K562 (cell line): ENCODE results near the gene TRIM26.

Source experiments
- E2F6 ChIP-seq, 2 experiments: IDR thresholded peaks; 2 replicates each; pipeline ENCODE4 v1.6.1; 2011; ENCODE audit warnings: borderline replicate concordance in 1 of 2, control low read depth in 1 of 2, low read depth in 1 of 2, low read length in 1 of 2, mild to moderate bottlenecking in 1 of 2, mixed read lengths in 1 of 2, moderate library complexity in 1 of 2; ENCODE audit not compliant: insufficient read depth in 1 of 2, insufficient read length in 1 of 2, poor library complexity in 1 of 2, severe bottlenecking in 1 of 2; ENCODE audit errors: extremely low read depth in 1 of 2
- EP300 ChIP-seq: IDR thresholded peaks from 2 replicates; pipeline ENCODE4 v1.6.1; 2012; ENCODE audit warnings: low read length, improper control_type of control experiment
- MYC ChIP-seq, 2 experiments: fragments of 250-450 bp in 1 of 2; sonication (Bioruptor Pico) in 1 of 2; IDR thresholded peaks; 2 replicates each; pipeline versions ENCODE4 v1.5.1 to v1.6.1; 2012 to 2021; ENCODE audit warnings: low read depth in 2 of 2, borderline replicate concordance in 1 of 2, improper control_type of control experiment in 1 of 2, low read length in 1 of 2, mild to moderate bottlenecking in 1 of 2, moderate library complexity in 1 of 2
- PML ChIP-seq: IDR thresholded peaks from 2 replicates; pipeline ENCODE4 v1.6.1; 2012; ENCODE audit warnings: low read length, inconsistent platforms
- POLR2A ChIP-seq: fragments of 450-650 bp; conservative IDR thresholded peaks from 2 replicates; pipeline ENCODE4 v1.6.1; 2016
- RB1 ChIP-seq: fragments of 450-650 bp; IDR thresholded peaks from 2 replicates; pipeline ENCODE4 v1.6.1; 2017; ENCODE audit warnings: low read depth, mild to moderate bottlenecking
- SMC3 ChIP-seq: conservative IDR thresholded peaks from 2 replicates; pipeline ENCODE4 v1.6.1; 2011; ENCODE audit warnings: low read depth, low read length, improper control_type of control experiment; ENCODE audit not compliant: insufficient read depth
- TAF15 ChIP-seq: fragments of 200-400 bp; formaldehyde crosslinking; IDR thresholded peaks from 2 replicates; pipeline ENCODE4 v1.6.1; 2017; ENCODE audit warnings: mild to moderate bottlenecking, low read depth, low read length, moderate library complexity
- ZBTB43 ChIP-seq: sonication (generic); formaldehyde crosslinking; IDR thresholded peaks from 2 replicates; pipeline ENCODE4 v1.8.0; 2023; ENCODE audit warnings: mild to moderate bottlenecking, missing genetic modification reagents
- ZNF280B ChIP-seq: fragments of 250-450 bp; sonication (Bioruptor Pico); IDR thresholded peaks from 2 replicates; pipeline ENCODE4 v1.5.1; 2021; ENCODE audit warnings: mild to moderate bottlenecking
- ZNF785 ChIP-seq: fragments of 250-450 bp; sonication (Bioruptor Pico); IDR thresholded peaks from 2 replicates; pipeline ENCODE4 v1.4.0; 2020; ENCODE audit warnings: mild to moderate bottlenecking

- TF ChIP-seq TAF15 = no peak
- TF ChIP-seq ZBTB43 (CRISPR knock-in tag) = no peak
- no peak for TF ChIP-seq EP300
- TF ChIP-seq RB1 = no peak
- no peak for TF ChIP-seq POLR2A
- no peak for TF ChIP-seq ZNF785 (CRISPR knock-in tag)
- TF ChIP-seq E2F6 (IDR thresholded peaks at IDR 0.05; ENCODE audit: borderline replicate concordance in 1 of 2, extremely low read depth in 1 of 2, insufficient read depth in 1 of 2, insufficient read length in 1 of 2, low read depth in 1 of 2, low read length in 1 of 2, poor library complexity in 1 of 2, severe bottlenecking in 1 of 2) = no peak
- no peak for TF ChIP-seq PML
- no peak for TF ChIP-seq ZNF280B (CRISPR knock-in tag)
- no peak for TF ChIP-seq MYC (IDR thresholded peaks at IDR 0.05; ENCODE audit: low read depth, low read length)
- TF ChIP-seq MYC (CRISPR knock-in tag; IDR thresholded peaks at IDR 0.05; ENCODE audit: borderline replicate concordance, low read depth) = no peak
- TF ChIP-seq SMC3 = no peak
These were observed 18.2 kb downstream of the TRIM26 start for GRCh38 chr6:30194797-30195690.
